Effector memory CD4-positive, alpha-beta T cell (primary cell): ENCODE measurements around the gene BAIAP2.

Experiments
- DNase-seq, 3 donors: peaks; one replicate each; pipeline ENCODE4 v3.0.0-alpha.2; 2020
- H3K27ac ChIP-seq: 2 replicates; pipeline ENCODE4 v1.7.0; 2013; ENCODE audit warnings: mild to moderate bottlenecking, low read length, moderate library complexity; ENCODE audit not compliant: insufficient read depth, poor library complexity, severe bottlenecking
- H3K27me3 ChIP-seq: replicated peaks from 2 replicates; pipeline ENCODE4 v1.7.0; 2013; ENCODE audit warnings: mild to moderate bottlenecking, low read length; ENCODE audit not compliant: insufficient read depth, control insufficient read depth, poor library complexity, severe bottlenecking
- H3K36me3 ChIP-seq: 2 replicates; pipeline ENCODE4 v1.7.0; 2013; ENCODE audit warnings: mild to moderate bottlenecking, low read length, moderate library complexity; ENCODE audit not compliant: control insufficient read depth, insufficient read depth
- H3K4me1 ChIP-seq: 2 replicates; pipeline ENCODE4 v1.7.0; 2013; ENCODE audit warnings: low read length, mild to moderate bottlenecking; ENCODE audit not compliant: control insufficient read depth, insufficient read depth, poor library complexity, severe bottlenecking
- H3K4me3 ChIP-seq: 2 replicates; pipeline ENCODE4 v1.7.0; 2013; ENCODE audit warnings: low read length, low read depth, mild to moderate bottlenecking; ENCODE audit not compliant: insufficient read depth, poor library complexity, severe bottlenecking
- H3K9me3 ChIP-seq: 2 replicates; pipeline ENCODE4 v1.7.0; 2013; ENCODE audit warnings: mild to moderate bottlenecking, low read length, moderate library complexity; ENCODE audit not compliant: control insufficient read depth

Gene BAIAP2

DNA sequence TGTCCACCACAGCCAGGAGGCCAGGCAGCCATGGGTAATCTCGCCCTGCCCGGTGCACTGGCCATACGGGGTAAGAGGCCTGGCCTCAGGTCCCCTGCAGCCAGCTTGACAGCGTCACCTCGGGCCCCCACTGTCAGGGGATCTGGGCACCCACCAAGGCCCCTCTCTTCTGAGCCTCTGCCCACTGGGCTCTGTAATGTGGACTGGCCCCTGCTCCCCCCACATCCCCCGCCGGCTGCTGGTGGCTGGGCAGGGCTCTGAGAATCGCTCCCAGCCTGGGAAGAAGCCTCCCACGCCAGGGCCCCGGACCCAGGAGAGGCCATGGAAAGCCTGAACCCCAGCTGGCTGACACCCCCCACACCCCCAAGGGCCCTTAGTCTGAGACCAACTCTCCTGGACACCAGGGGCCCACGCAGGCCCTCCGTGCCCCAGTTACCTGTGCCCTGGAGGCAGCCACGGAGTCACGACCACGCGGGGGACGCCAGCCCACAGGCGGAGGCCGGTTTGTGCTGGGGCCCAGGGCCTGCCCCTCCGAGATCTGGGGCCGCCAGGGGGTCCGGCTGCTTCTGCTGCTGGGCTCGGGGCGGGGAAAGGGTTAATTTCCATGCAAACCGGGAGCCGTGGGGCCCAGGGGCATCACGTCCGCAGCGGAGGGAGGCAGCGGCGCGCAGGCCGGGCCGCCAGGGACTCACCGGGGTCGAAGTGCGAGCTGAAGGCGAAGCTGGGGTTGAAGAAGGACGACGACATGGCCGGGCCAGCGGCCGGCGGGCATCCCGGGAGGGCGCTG lies 130.5 kb downstream of the BAIAP2 start, which contains the start of gene PVALEF:
PVALEF (plus strand) TSS at position 262 of the 787 bp plus-strand sequence. CDS start 15,720 bp downstream, outside the sequence.
- peaks cover 15% of the 10 kb centered on the region for H3K27me3 ChIP-seq
- peaks cover 6% of the 10 kb centered on the region for H3K4me1 ChIP-seq
- no peaks in the 10 kb centered on the region for H3K36me3 ChIP-seq
- no peak for DNase-seq
- H3K4me3 ChIP-seq = peak within 1 kb of the TSS; percentile 25
- no peak within 1 kb of the TSS for H3K27ac ChIP-seq
- no peaks in the 10 kb centered on the region for H3K9me3 ChIP-seq

DNA sequence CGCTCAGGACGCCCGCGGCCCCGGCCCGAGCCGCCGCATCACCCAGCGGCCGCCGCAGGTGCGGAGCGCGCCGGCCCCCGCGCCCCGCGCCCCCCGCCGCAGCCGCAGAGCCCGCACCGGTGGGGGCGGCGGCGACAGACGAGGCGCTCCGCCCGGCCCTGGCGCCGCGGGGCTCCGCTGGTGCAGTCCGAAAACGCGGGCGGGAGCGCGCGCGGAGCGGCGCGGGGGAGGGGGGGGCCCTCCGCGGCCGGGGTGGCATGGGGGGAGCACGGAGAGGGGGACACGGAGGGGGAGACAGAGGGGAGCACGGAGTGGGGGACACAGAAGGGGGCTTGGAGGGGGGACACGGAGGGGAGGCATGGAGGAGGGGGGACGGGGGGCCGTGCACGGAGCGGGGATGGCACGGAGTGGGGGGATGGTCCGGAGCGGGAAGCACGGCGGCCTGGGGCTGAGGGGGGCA lies 131.1 kb downstream of the BAIAP2 start, which contains the start of gene AATK:
AATK (minus strand) TSS at position 189 of the 460 bp plus-strand sequence. CDS start 229 bp downstream, outside the sequence.
- peaks cover 15% of the 10 kb centered on the region for H3K27me3 ChIP-seq
- no peak within 1 kb of the TSS for H3K27ac ChIP-seq
- peak within 1 kb of the TSS; percentile 25 for H3K4me3 ChIP-seq
- no peaks in the 10 kb centered on the region for H3K9me3 ChIP-seq
- H3K4me1 ChIP-seq = peaks cover 5% of the 10 kb centered on the region
- no peaks in the 10 kb centered on the region for H3K36me3 ChIP-seq
- no peak for DNase-seq
